ENCODE measurements around the gene RERE.
A peak's percentile ranks its signal among the peaks of the same experiment; 100 is the strongest.

Gene RERE

GRCh38 chr1:8437347-8437746 is 380.1 kb downstream of the RERE start:
- no peak for DNase-seq

- DNase-seq = no peak
Observed at GRCh38 chr1:8435569-8436071, 381.8 kb downstream of the RERE start.

- no peak for DNase-seq
Observed at GRCh38 chr1:8434101-8434500, 383.3 kb downstream of the RERE start.

DNA sequence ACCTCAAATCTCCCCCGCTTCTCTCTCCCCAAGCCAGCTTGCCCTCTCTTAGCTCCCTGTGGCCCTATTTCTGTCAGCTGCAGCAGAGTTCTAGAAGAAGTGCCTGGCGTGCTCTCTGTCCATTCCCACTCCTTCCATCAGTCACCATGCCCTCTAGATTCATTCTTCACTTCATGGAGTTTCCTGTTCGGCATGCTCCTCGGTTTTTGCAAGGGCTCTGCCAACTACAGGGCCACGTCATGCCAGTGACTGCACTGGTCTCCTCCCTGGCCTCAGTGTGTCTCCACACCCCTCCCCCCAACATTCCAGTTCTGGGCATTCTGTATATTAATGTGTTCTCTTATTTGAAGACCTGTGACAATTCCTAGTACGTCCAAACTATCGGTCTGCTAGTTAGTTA is 385.7 kb downstream of the RERE start:
- no peak for DNase-seq

GRCh38 chr1:8431019-8431418 is 386.4 kb downstream of the RERE start:
- DNase-seq = no peak

DNA sequence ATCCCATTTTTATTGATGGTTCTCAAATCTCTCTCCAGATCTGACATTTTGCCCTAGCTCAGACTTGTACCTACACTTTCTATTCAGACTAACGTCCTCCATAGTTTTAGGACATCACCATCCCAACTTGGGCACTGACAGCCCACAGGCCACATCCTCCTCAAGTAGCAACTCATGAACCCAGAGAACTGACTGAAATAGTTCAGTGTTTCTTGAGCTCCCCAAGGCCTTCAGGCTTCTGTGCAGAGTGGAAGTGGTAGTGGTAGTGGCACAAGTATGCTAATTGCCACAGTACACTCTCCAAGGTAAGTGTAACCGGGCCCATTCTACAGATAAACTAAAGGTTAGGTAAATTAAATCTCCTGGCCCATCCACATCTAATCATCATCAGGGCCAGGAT is 387.0 kb downstream of the RERE start:
- no peak for DNase-seq

- no peak for DNase-seq
Observed at GRCh38 chr1:8429549-8430110, 387.8 kb downstream of the RERE start.

GRCh38 chr1:8428441-8428840 is 389.0 kb downstream of the RERE start:
- no peak for DNase-seq

GRCh38 chr1:8427986-8428385 is 389.5 kb downstream of the RERE start:
- peak; percentile 76 for DNase-seq

- peak; percentile 76 for DNase-seq
Observed at GRCh38 chr1:8427493-8427892, 389.9 kb downstream of the RERE start.

- DNase-seq = no peak
Observed at GRCh38 chr1:8426996-8427395, 390.4 kb downstream of the RERE start.

DNA sequence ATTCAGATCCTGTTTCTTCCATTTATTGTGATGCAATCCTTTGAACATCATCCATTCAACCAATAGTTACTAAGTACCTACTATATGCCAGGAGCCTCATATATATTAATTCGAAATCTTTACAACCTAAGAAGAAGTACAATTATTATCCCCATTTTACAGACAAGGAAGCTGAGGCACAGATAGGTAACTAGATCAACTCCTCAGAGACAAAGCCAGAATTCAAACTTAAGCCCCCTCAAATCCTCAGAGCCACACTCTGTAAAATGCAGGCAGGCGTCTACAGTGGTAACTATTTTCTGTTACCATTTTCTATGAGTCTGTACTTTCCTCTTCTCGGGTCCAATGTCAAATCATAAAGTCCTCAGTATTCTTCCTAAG is 391.7 kb downstream of the RERE start:
- no peak for DNase-seq

- DNase-seq = no peak
Observed at GRCh38 chr1:8425150-8425780, 392.2 kb downstream of the RERE start.

DNA sequence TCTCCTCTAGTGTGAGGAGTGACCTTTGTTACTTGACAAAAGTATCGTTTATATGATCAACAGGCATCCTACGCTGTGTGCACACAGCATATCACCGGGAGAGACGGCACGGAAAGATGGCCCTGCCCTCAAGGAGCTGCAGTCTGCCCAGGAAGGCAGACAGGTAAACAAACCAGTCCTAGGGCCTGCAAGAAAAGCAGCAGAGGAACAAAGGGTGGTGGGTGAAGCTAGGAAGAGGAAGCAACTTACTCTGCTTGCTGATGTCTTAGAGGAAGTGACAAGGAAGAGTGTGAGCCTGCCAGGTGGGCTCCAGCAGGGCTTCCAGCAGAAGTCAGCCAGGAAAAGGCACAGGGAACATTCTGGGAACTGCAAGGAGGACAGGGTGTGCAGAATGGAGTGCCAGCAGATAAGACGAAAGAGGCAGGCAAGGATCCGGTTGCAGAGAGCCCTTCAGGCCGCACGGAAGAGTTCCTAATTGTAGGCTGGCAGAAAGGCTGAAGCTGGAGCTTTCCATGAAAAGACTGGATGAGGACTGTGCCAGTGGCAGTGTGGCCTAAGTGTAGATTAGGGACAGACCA is 392.8 kb downstream of the RERE start:
- peak; percentile 60 for DNase-seq

GRCh38 chr1:8423692-8424538 is 393.5 kb downstream of the RERE start:
- DNase-seq = peak; percentile 87

GRCh38 chr1:8423269-8423691 is 394.2 kb downstream of the RERE start:
- no peak for DNase-seq

DNA sequence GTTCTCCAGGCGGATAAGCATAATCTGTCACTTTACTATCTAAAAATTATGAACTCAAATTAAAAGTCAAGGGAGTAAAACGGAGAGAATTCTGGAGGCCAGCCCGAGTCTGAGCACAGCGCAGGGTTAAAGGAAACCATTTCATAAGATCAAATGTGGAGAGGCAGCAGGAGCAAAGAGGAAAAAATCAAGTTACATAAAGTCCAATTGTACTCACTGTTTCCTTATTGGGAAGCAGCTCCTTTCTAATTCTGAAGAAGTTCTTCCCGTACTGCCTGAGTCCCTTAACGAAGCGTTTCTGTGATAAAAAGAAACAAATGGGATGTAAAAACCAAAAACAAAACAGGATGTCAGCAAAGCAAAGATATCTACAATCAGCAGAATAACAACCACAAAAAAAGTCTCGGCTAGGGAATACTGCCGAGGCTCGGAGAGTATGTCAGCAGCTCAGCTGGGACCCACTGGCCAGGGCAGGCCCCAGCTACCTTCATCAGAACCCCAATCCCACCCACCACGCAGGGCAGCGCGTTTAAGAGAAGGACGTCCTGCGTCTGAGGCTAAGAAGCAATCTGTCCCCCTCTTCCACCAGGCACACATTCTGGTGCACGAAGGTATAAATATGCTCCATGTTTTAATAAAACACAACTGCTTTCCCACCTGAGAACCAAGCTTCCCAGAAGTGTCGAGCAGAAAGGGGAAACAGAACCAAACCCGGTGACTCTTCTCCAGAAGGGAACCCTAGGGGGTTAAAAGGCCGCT is 394.8 kb downstream of the RERE start:
- DNase-seq = no peak

GRCh38 chr1:8421721-8422120 is 395.7 kb downstream of the RERE start:
- DNase-seq = no peak

DNA sequence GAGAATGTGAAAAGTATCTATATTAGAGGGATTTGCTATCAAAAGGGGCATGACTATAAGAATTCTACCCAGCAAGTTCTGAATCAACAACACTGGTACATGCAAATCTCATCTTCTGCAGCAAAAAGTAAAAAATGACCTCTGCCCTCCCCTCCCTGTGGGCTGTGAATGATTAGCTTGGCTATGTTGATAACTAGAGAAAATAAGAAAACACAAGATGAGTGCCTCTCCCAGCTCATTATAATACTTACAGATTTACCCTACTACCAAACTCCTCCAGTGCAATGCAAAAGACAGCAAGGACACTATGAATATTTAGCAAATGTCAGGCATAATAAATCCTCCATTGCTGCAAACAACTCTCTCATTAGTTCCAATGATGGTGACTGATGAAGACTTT is 397.1 kb downstream of the RERE start:
- no peak for DNase-seq

DNA sequence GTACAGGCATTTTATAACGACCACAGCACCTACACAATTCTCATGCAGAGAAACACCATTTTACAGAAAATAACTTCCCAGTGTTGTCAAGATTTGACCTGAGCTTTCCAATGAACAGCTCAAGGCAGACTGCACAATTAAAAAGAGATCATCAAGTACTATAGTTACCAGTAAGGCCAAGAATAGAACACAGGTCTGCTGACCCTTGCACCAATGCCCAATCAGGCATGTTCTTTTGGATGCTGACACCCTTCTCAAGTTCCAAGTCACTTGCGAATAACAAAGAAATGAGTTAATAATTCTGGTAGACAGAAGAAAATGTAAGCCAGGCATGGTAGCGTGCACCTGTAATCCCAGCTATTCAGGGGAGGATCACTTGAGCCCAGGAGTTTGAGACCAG is 397.6 kb downstream of the RERE start:
- DNase-seq = no peak

DNA sequence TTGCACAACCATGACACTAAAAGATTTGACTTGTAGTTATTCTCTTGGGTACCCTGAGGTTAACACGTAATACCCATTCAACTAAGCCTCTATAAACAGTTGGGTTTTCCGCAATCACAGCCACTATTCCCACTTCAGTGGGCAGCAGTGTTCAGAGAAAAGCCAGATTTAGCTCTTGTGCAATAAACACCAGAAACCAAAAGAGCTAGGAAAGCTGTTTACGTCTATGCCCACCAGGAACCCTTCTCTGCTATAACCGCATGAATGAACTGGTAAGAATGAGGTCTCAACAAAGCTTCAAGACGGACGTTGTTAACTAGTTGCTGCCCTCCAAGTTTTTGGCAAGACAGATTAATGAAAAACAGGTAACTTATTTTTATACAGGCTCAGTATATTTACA is 398.3 kb downstream of the RERE start:
- DNase-seq = no peak

DNA sequence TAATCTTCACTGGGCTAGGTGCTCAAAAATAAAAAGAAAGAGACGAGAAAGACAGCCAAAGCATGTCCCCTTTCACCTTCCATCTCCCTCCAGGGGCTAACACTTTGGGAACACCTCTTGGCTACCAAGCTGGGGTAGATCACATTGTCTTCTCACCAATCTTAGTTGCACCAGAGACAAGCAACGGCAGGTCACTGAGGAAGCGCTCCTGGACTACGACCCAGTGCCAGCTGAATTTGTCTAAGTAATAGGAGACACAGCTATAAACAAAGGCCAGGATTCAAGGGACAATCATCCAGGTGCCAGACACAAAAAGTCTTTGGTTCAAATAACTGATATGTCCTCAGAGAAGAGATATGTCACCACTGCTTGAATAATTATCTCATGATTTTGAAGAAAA is 399.1 kb downstream of the RERE start:
- no peak for DNase-seq

DNA sequence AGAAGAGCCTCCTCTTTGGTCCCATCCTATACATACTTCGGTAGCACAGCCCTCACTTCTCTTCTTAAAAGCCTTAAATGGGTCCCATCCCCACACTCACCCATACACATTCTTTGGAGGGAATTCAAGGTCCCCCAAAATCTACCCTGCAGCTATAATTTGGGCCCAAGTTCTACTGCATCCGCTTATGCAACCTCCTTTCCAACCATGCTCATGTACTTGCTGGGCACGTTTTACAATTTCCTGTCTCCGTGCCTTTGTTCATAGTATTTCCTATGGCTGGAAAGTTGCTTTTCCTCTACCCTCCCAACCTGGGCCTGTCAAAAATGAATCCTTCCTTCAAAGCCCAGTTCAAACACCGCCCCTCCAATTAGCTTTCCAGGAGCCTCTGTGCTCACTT is 399.8 kb downstream of the RERE start:
- no peak for DNase-seq
